NCI-H187 (cell line): Measurements from ENCODE around the gene RAB3B.
A peak's percentile ranks its signal among the peaks of the same experiment; 100 is the strongest.
"Not testable (repeated sequence)": the region's sequence is repeated elsewhere in the genome, so short reads cannot be mapped to it uniquely, and the experiment has no call there.

Source experiments
- DNase-seq, 2 experiments: peaks; one replicate each; lab custom pipeline; 2025; lab: John Stamatoyannopoulos, UW

RAB3B gene

DNA sequence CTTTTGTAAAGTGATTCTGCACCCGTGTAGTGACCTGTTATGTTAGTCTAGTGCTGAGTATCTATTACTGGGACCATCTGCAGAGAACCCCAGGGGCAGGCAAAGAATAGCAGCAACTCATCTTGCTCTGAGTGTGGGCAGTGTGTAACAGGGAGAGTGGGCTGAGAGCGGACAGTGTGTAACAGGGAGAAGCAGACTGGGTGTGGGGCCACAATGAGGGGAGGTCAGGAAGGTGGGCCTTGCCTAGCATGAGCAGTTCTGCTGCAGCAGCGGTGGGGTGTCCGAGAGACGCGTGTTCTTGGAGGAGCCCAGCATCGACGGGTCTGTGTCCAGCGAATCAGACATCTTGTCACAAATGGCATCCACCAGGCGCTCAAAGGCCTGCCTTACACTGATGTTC is 70.8 kb downstream of the RAB3B start:
- DNase-seq: no peak

DNA sequence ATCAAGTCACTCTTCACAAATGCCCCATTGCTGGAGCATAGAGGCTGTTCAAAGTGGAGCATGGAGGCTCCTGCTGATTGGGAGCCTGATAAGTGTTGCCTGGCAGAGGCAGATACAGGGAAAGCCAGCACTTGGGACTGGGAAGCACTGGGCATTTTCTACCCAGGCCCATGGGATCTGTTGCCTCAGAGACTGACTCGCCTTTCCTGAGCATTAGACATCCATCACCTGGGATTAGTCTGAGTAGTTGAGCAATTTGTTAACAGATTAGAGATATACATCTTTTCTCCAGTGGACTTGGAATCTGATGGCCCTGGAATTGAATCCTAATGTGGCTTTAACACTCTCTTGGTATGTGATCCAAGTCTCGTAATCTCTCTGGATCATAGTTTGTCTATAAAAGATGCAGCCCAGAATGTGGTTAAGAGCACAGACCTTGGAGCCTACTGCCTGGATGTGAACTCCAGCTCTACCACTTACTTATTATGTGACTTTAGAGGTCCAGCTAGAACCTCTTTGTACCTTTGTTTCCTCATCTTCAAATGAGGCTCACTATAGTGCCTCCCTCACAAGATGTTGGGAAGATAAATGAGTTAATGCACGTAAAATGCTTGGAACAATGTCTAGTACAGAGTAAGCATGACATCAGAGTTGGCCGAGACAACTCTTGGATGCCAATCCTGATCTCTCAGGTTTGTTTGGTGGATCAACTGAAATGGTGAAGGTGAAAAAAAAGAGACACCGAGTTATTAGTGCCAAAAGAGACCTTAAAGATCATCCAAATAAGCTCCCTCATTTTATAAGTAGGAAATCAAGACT is 73.7 kb downstream of the RAB3B start:
- no peak for DNase-seq

DNA sequence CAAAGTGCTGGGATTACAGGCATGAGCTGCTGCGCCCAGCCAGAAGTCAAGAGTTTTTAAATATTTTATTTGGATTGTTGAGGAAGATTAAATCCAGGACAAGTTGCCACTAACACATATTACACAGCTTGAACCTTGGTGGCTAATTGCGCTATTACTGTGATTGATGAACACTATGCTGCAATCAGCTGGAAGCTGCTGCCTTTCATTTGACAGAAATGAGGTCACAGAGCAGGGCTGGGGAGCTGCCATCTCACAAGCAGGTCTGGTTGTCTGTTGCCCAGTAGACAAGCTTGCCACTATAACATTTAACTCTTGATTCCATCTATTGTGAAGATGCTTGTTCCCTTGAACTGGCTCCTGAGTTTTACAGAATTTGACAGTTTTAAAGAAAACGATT is 74.5 kb downstream of the RAB3B start:
- DNase-seq: no peak

DNA sequence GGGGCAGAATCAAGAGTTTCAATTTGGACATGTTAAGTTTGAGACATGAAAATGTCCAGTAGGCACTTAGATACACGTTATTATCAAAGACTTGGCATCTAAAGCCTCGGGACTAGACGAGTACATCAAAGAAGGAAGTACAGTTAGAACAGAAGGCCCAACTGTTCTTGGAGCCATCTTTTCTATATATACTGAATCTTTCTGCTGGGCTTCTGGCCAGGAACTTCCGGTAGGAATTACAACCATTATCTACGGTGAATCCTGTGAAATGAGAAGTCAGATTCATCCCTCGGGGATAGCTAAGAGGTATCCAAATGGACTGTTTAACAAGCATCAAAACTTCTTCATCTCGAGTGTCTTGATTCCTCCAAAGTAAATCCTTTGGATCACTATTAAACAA is 77.6 kb downstream of the RAB3B start:
- no peak for DNase-seq

DNA sequence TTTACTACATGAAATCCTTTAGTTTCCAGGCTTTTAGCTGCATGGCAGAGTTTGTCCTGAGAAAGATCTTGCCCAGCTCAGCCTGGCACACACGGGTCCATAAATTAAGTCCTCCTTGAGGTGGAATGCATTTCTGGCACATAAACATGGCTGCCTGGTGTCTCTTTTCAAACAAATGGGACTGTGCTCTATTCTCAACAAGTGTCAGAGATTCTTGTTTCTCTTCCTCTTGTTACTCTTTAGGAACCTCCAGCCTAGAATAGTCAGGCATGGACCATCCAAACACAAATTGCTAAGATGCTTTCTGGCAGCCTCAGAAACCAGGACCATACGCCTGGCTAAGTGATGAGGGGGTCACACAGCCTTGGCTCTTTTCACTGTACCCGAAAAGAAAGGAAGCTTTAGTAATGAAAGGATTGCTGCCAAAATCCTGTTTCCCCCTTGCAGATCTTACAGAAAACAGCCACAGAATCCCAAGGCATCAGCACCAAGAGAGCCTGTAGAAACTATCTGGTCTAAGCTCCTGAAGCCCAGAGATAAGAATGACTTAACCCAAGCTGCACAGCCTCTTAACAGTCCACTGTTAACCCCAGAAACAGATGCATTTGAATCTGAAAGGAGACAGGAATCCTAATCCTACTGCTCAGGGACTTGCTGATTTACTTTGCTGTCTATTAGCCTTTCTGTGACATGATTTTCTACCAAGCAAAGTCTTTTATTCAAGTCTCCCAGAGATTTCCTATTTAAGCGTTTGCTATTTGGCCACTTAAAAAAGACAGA is 80.1 kb downstream of the RAB3B start:
- DNase-seq: no peak

- no peak for DNase-seq
These were observed 82.0 kb downstream of the RAB3B start for GRCh38 chr1:51908499-51908898.

DNA sequence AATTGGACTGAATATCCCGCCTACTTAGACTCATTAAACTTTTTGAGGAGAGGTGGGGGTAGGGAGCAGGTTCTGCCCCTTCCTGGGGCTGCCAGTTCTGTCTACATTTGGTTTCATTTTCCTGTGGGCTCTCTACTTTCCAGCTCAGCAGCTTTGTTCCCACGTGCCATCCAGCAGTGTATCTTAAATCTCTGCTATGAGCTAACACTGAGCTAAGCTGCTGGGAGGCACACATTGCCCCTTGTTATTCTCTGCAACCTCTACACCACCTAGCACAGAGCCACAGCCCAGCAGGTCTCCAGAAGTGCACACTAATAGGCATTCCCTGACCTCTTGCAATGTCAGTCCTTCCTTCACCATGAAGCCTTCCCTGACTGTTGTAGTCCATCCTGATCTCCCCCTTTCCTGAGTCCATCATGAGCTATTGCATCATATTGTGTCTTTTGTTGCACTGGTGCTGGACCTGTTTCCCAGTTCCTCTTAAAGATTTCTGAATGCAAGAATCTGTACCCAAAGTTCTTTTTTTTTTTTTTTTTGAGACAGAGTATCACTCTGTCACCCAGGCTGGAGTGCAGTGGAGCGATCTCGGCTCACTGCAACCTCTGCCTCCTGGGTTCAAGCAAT is 83.3 kb downstream of the RAB3B start:
- DNase-seq: no peak

DNA sequence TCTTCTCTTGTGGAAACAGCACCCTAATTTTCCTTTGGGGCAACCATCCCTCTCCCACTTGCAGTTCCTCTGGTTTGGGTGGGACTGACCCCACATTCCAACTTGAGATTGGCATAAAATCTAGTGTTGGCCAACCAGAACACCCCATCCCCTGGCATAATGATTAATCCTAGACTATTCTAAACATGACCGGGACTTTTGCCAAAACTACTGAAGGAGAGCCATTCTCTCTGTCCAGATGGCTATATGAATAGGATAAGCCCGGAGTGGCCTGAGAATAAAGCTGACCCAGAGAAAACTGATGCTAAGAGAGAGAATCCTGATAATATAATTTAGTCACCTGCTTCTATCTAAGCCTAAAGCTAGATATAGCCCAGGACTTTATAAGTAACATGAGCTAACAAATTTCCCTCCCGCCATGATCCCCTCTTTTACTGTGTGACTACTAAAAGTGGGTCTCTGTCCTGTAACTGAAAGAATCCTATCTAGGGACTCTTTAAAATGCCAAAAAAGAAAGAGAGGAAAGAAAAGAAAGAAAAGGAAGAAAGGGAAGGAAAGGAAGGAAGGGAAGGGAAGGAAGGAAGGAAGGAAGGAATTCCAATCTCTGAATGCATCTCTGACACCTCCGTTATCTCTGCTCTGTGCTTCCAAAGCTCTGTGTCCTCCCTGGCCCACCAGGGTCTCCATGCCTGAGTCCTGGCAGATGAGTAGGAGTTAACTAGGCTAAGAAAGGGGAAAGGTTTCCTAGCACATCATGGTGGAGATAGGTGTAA is 84.0 kb downstream of the RAB3B start:
- no peak for DNase-seq

DNA sequence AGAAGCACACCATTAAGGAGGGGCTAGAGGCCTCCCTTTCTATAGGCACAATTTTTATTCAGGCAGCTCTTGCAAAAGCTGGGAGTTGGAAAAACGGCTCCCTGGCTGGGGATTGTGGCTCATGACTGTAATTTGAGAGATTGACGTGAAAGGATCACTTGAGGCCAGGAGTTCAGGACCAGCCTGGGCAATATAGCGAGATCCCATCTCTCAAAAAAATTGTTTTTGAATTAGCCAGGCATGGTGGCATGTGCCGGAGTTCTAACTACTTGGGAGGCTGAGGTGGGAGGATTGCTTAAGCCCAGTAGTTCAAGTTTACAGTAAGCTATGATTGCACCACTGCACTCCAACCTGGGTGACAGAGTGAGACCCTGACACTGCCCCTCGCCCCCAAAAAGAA is 88.0 kb downstream of the RAB3B start:
- DNase-seq: no peak

GRCh38 chr1:51901151-51901550 is 89.3 kb downstream of the RAB3B start:
- DNase-seq: no peak

DNA sequence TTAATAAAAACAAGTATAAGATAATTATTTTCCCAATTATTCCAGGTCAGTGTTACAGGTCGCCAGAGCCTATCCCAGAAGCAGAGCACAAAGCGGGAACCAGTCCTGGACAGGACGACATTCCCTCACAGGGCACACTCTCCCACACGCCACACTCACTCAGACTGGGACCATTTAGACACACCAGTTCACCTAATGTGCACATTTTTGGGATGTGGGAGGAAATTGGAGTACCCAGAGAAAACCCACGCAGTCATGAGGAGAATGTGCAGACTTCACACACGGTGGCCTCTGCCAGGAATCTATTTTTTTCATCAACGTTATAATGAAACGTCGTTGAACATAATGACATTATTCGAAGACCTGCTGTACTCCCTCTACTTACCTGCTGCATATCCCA is 91.5 kb downstream of the RAB3B start:
- DNase-seq: no peak

DNA sequence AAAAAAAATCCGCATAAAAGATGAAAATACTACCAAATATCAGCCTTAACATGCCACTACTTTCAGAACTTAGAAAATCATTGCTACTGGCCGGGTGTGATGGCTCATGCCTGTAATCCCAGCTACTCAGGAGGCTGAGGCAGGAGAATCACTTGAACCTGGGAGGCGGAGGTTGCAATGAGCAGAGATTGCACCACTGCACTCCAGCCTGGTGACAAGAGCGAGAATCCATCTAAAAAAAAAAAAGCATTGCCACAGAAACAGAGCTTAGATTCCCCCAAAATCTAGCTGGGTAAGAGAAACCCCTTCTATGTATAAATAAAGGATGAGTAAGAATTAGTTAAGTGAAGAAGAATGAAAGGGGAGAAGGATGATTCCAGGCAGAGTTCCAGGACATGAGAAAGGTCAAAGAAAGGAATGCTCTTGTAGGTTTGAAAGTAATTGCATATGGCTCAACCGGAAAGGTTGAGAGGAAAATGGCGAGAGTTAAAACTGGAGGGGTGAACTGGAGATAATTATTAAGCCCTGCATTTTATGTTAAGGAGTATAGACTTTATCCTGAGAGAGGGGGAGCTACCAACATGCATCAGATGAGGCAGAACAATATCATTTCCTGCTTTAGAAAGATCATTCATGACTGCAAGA is 92.3 kb downstream of the RAB3B start:
- no peak for DNase-seq

- DNase-seq: no peak
These were observed 92.8 kb downstream of the RAB3B start for GRCh38 chr1:51897699-51898031.

- DNase-seq: not testable (repeated sequence)
These were observed 95.8 kb downstream of the RAB3B start for GRCh38 chr1:51894748-51895147.

DNA sequence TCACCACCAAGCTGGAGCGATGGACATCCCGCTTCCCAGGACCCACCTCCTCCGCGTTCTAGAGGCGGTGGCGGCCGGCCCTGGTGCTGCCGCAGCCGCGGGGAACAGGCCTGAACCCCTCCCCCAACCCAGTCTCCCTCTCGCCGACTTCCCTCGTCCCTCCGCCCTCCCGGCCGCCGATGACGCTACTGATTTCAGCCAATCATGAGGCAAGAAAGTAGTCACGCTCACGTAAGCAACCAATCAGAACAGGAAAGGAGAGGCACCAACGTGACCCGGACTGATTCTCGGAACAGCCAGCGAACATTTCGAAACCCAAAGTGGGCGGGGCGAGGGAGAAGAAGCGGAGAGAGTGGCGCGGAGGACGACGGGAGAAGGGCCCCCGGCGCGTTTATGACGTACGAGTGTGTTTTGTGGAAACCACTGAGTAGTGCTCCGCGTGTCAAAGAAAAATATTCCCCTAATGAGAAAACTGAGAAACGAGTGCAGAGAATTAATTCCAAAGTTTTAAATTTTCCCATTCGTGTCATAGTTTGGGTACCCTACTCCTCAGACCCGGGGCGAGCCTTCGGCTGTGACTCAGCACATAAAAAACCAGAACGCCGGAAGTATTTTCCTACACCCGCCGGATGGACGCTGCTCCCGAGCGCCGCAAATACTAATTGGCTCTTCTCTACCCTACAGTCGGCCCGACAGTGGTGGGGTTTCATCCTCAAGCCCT is 111.7 kb downstream of the RAB3B start, which contains the start of gene NRDC:
Gene NRDC, minus strand, starts transcription at position 112 of the 721 bp plus-strand sequence. CDS start 112 bp downstream, outside the sequence.
- peak; percentile 94 to 98 for DNase-seq

DNA sequence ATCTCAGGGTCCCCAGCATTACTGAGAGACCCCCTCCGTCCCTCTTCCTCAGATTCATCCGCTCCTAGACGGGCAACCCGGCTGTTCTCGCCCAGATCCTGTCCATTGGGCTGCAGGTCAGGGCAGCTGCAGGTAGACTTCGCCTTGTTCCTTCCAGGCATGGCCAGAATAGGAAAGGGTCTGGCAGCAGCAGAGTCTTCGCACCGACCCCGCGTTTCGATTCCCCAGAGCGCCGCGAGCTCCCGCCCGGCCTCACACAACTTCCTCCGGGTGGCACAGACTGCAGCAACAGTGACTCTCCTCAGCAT is 112.2 kb downstream of the RAB3B start:
- DNase-seq: no peak

- DNase-seq: peak in 1 of 2 experiments; percentile 11
These were observed 112.8 kb downstream of the RAB3B start for GRCh38 chr1:51877434-51878307.

DNA sequence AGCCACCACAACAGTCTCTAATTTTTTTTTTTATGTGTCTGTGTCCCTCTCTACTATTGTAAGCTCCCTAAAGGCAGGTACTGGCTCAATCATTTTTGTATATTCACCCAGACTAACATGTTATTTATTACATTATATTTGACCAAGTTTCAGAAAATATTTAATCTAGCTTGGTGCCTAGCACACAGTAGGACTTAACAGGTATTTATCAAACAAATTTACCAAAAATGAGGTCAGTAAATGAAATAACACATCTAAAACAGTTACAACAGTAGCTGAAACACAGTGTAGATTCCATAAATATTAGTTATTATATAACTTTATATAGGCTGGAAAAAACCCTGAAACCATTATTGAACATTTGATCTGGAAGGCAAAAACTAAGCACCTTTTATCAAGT is 114.7 kb downstream of the RAB3B start:
- no peak for DNase-seq

- DNase-seq: no peak
These were observed 115.2 kb downstream of the RAB3B start for GRCh38 chr1:51875291-51875772.

DNA sequence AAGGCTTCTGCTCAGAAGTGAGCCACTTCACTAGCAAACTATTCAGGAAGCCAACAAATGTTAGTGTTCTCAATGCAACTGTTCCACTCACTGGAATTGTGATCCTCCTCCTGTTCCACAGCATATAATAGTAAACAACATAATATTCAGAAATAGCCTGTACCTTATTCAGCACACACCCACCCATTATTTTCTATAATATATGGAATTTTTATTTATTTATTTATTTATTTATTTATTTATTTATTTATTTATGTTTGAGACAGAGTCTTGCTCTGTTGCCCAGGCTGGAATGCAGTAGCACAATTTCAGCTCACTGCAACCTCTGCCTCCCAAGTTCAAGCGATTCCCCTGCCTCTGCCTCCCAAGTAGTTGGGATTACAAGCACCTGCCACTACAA is 117.2 kb downstream of the RAB3B start:
- not testable (repeated sequence) for DNase-seq
